HTR-8/SVneo (cell line): ENCODE results near the gene RPGRIP1L.
A peak's percentile ranks its signal among the peaks of the same experiment; 100 is the strongest.

Experiments used
- DNase-seq: peaks from one replicate; pipeline ENCODE4 v3.0.0; 2011; ENCODE audit warnings: low spot score, mixed read lengths; ENCODE audit not compliant: insufficient read length
- FAIRE-seq: peaks from 2 replicates; lab custom pipeline; 2011; peaks lifted over from hg19 to GRCh38; lab: Jason Lieb, UNC

The RPGRIP1L gene

GRCh38 chr16:53561101-53561888 lies 142.4 kb downstream of the RPGRIP1L start:
- no peak for FAIRE-seq
- DNase-seq = no peak

- FAIRE-seq (no peak), DNase-seq (no peak)
Observed at GRCh38 chr16:53559270-53559951, 144.2 kb downstream of the RPGRIP1L start.

GRCh38 chr16:53558710-53559109 lies 144.9 kb downstream of the RPGRIP1L start:
- FAIRE-seq (no peak), DNase-seq (no peak)

GRCh38 chr16:53556521-53556920 lies 147.1 kb downstream of the RPGRIP1L start:
- DNase-seq (no peak), FAIRE-seq (no peak)

GRCh38 chr16:53549970-53550690 lies 153.5 kb downstream of the RPGRIP1L start:
- FAIRE-seq = peak; percentile 83
- DNase-seq = peak; percentile 75
